ENCODE data around the gene MAN1C1.

The MAN1C1 gene

DNA sequence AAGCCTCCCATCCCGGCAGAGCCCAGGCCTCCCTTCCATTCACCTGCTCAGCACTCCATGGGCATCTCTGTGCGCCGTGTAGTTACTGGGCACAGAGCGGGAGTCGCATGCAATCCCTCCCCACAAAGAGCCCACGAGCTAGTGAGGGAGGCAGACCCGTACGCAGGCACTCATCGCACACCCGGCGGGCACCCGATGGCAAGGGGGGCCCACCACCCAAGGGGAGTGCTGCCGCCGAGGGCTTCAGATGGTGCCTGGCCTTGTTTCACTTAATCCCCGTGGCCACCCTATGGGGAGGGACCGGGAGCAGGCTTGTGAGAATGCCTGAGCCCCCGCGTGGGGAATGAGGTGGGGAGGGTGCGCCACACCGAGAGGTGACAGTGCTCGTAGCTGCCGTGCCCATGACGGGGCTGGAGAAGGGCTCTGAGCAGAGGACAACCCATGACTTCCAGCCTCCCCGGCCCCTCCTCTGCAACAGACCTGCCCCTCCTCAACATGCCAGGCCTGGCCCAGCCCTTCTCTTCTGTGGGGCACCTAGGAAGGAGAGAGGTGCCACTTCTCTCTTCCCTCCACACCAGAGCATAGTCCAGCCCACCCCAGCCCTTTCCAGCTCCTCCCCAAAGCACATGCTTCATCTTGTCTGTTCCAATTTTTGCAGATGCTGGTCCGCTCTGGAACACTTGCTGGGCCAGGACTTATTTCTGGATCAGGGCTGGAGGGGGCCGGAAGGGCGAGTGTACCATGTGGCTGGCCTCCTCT, 153.2 kb downstream of the MAN1C1 start:
- DNase-seq (ENCODE audit: extremely low spot score, insufficient read length, low read depth), result no peak
- no peak for FAIRE-seq

DNA sequence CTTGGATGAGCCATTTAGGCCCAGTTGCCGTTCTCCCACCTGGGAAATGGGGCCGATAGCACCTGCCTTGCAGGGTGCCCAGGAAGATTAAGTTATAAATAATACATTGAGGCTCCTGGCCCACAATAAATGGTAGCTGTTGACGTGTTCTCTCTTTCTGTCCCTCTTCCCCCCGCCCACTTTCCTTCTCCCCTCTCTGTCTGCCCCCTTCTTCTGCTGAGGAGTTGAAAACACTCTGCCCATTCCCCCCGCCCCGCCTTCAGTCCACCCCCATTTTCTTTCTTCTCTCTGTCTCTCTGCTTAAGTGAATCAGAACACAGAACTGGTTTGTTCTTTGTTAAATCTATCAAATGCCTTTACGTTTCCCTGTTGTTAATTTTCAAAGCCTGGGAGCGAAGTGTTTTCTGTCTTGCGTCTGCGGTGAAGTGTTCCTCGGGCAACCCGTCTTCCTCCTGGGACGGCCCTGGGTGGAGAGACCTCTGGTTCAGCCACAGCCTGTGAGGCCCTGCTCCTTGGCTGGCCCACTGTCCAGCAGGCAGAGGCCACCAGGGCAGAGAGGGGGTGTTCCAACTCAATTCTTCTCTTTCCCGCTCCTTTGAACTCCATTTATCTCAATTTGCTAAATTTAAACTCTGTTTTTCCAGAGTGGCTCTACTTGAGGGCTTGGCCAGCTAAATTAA, 154.1 kb downstream of the MAN1C1 start:
- FAIRE-seq, result no peak
- no peak for DNase-seq (ENCODE audit: extremely low spot score, insufficient read length, low read depth)

GRCh38 chr1:25771221-25772114, 154.9 kb downstream of the MAN1C1 start:
- no peak for DNase-seq (ENCODE audit: extremely low spot score, insufficient read length, low read depth)
- no peak for FAIRE-seq

DNA sequence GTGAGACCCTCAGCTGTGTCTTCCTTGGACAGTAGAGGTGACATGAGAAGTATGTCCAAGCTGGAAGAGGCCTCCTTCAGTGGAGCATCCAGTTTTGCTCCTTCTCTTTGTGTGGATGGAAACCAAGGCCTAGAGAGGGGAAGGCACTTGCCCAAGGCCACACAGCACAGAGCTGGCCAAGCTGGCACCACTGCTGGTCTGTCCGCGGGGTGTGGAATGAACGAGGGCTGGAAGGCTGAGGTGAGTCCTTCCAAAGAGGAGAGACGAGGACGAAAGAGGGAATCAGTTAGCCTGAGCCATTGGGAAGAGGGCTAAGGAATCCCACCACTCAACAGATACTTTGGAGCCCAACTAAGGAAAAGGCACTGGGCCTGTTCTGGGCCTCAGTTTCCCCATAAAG, 155.6 kb downstream of the MAN1C1 start:
- DNase-seq (ENCODE audit: extremely low spot score, insufficient read length, low read depth) (no peak), FAIRE-seq (no peak)

DNA sequence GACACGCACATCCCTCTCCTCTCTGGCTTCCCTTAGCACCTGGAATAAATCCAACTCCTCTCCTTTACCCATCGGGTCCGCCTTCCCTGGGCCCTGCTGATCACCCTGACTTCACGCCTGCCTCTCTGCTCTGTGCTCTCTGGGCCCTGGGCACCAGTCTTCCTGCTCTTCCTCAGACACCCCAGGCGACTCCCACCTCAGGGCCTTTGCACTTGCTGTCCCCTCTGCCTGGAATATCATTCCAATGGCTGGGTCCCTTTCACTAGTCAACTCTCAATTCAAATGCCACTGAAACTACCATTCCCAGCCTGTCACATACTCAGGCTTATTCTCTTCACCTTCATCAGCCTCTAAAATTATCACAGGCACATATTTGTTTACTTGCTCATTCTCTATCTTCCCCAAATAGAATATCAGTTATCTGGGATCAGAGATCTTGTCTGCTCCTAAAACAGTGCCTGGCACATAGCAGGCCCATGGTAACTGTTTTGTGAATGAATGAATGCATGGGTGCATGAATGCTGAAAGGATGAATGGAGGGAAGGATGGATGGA, 156.2 kb downstream of the MAN1C1 start:
- DNase-seq (ENCODE audit: extremely low spot score, insufficient read length, low read depth), result no peak
- FAIRE-seq, result no peak

DNA sequence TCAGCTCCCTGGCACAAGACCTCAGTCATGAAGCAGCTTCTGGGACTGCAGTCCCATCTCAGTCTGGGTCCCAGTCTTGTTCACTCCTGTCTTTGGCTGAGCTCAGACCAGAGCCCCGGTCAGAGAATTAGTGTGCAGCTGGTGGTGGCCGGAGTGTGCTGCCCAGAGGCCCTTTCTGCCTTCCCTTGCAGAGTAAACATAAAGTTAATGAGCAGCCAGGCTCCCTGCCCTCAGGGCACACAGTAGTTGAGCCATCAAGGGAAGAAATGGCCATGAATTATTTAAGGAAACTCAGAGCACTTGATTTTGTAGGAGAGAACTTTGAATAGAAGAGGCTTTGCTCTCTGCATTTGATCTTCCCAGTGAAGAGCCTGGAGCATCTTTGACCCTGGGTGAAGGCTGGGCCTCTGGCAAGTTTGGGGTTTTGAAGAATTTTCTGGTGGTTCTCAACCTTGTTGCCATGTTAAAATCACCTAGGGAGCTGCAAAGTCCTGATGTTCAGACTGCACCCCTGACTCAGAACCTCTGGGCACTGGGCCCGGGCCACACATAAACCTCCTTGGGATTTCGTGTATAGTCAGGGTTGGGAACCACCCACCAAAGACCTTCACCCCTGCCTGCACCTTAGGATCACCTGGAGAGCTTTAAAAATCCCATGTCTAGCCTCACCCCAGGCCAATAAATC, 157.0 kb downstream of the MAN1C1 start:
- no peak for FAIRE-seq
- no peak for DNase-seq (ENCODE audit: extremely low spot score, insufficient read length, low read depth)

- no peak for FAIRE-seq
- DNase-seq (ENCODE audit: extremely low spot score, insufficient read length, low read depth), result no peak
These were observed 157.7 kb downstream of the MAN1C1 start for GRCh38 chr1:25774206-25774803.

GRCh38 chr1:25774921-25775771, 158.6 kb downstream of the MAN1C1 start:
- FAIRE-seq, result peak; percentile 44

DNA sequence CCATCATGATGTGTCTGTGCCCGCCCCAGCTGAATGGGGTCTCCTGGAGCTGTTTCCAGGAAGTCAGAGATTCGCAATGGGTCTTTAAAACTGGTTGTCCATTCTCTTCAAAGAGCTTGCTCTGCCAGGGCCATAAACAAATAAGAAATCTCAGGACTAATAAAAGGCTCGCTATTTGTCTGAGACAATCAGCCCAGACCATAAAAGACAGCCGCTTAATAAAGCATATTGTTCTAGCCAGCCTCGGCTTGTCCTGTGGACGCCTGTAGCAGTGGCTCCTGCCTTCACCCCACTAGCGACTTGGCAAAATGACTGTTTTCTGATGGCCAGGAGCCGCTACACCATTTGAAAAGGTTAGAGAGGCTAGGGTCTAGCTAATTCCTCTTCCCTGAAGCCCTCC, 162.8 kb downstream of the MAN1C1 start:
- FAIRE-seq (no peak), DNase-seq (ENCODE audit: extremely low spot score, insufficient read length, low read depth) (no peak)

More at GRCh38 chr1:25774921-25775771, 158.6 kb downstream of the MAN1C1 start:
- DNase-seq (ENCODE audit: extremely low spot score, insufficient read length, low read depth), result no peak

GRCh38 chr1:25779894-25780293, 163.3 kb downstream of the MAN1C1 start:
- no peak for DNase-seq (ENCODE audit: extremely low spot score, insufficient read length, low read depth)
- FAIRE-seq, result no peak

DNA sequence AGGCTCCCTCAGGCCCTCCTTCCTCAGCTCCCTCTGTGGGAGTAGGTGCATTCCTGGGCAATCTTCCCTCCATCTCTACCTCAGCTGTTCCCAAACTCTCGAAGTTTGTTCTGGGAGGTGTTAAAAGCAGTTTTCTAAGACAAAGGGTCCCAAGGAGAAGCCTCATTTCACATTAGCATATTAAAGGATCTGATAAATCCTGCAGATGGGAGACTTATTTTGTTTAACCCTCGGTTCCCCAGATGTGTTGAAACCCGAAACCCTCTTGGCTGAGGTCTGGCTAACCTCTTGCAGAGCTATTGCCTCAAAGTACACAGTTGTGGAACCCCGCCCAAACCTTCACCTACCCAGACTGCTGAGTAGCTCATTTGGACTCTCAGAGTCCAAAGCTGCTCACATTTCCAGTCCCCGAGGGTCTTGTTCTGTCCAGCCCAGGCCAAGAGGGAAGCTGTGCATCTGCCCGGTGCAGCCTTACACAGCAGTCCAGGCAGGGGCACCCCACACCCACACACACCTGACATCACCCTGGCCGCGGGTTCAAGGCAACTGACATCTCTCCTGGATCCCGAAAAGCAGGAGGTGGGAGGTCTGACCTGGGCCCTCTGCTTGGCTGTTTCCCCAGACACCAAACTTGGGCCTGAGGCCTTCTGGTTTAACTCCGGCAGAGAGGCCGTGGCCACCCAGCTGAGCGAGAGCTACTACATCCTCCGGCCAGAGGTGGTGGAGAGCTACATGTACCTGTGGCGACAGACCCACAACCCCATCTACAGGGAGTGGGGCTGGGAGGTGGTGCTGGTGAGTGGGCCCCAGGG, 163.9 kb downstream of the MAN1C1 start:
- DNase-seq (ENCODE audit: extremely low spot score, insufficient read length, low read depth), result no peak
- no peak for FAIRE-seq

DNA sequence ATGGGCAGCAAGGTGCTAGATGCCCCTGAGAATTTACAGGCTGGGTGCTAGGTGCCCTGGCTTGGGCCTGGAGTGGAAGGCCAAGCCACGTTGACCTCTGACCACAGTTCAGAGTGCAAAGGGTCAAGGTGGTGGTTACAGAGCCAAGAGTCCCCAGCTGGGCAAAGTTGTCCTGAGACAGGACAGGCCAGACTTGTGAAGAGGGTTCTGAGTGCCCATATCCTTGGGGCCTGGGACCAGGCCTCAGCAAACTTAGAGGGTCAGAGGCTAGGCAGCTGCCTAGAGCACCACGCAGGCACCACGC, 164.5 kb downstream of the MAN1C1 start:
- no peak for FAIRE-seq
- no peak for DNase-seq (ENCODE audit: extremely low spot score, insufficient read length, low read depth)

DNA sequence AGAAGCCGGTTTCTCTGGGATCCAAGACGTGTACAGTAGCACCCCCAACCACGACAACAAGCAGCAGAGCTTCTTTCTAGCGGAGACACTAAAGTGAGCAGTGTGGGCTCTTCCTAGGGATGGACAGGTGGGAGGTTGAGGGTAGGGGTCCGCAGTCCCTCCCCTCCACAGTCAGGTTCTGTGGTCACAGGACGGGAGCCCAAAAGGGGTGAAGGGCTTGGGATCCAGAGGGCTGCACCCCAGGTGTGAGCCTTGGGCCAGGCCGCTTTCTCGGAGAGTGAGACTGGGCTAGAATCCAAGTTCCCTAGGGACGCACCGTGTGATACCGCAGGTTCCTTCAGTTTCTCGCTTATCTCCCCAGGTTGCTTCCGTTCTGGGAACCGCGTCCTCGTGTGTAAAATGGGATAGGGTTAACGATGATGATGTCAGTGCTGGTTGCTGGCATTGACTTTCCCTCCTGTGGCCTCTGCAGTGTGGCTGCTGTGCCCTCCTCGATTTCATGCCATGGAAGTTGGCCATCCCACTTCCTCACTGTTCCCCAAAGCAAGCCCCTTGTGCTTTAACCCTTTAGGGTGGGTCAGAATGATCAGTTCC, 166.1 kb downstream of the MAN1C1 start:
- DNase-seq (ENCODE audit: extremely low spot score, insufficient read length, low read depth), result no peak
- FAIRE-seq, result no peak

- FAIRE-seq, result no peak
- DNase-seq (ENCODE audit: extremely low spot score, insufficient read length, low read depth), result no peak
These were observed 168.0 kb downstream of the MAN1C1 start for GRCh38 chr1:25784575-25785051.

DNA sequence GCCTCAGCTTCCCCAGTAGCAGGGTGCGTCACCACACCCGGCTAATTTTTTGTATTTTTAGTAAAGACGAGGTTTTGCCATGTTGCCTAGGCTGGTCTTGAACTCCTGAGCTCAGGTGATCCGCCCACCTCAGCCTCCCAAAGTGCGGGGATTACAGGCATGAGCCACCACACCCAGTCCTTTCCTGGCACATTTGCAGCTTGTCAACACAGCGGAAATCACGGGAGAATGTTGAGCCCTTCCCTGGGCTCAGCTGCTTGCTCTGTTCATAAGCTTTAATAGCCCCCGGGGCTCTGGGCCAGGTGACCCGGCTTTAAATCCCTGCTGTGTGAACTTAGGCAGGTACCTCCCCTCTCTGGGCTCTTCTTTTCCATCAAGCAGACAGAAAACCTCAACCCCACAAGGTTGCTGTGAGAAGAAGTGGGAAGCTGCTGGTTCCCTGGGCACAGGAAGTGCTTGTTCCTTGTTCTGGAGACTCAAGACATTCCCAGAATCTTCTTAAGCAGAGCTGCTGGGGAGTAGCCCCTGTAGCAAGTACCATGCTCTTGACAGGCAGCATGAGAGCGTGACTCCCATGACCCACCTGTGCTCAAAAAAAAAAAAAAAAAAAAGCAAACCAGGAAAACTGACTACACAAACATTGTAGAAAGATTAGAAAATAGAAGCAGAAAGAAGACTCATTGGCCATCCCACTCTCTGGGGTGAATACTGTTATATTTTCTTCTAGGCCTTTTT, 168.9 kb downstream of the MAN1C1 start:
- DNase-seq (ENCODE audit: extremely low spot score, insufficient read length, low read depth), result no peak
- FAIRE-seq, result no peak

DNA sequence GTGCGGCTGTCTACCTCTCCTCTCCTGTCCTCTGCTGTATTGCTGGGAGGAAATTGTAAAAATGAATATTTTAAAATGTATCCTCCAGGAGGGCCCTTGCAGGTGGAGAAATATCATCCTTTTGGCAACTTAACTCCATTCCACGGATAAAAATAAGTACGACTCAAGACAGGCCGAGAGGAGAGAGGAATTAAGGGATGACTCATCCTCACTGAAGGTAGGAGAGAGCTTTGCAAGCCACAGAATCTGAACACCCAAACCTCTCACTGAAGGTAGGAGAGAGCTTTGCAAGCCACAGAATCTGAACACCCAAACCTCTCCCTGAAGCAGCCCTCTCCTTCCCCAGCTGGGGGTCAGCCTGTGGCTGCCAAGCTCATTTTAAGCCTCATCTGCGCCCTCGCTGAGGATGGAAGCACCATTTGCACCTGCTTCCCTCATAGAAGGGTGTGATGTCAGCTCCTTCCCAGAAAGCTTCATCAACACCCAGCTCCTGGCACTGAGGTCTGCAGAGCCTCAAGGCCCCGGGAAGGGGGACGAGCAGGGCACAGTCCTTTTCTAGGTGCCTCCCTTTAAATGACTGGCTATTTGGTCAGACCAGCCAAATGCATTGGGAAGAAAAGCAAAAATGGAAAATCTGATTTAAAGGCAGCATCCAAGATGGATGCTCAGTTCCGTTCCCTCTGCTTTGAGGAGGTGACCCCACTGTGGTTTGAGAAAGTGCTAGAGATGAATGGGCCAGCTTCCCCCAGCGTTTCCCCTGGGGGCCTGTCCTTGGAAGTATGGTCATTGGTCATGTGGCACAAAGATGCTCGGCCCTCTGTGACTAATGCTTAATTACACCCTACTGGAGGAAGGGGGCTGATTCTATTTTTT, 170.5 kb downstream of the MAN1C1 start:
- FAIRE-seq, result no peak
- no peak for DNase-seq (ENCODE audit: extremely low spot score, insufficient read length, low read depth)

Measured in GM18507 (cell line).